Activated CD4-positive, alpha-beta T cell treated with anti-CD3 and anti-CD28 coated beads for 1 hour (primary cell): ENCODE results near the gene DDX47.
A peak's percentile ranks its signal among the peaks of the same experiment; 100 is the strongest.
"Not testable (repeated sequence)": the region's sequence is repeated elsewhere in the genome, so short reads cannot be mapped to it uniquely, and the experiment has no call there.

Experiments
- DNase-seq: peaks from one replicate; pipeline ENCODE4 v3.0.0-alpha.2; 2020

DDX47 gene

GRCh38 chr12:12798480-12798879, 14.7 kb upstream of the DDX47 start:
- no peak for DNase-seq

- DNase-seq = no peak
These were observed 13.8 kb upstream of the DDX47 start for GRCh38 chr12:12799163-12799920.

GRCh38 chr12:12800406-12801180, 12.6 kb upstream of the DDX47 start:
- DNase-seq = no peak

- not testable (repeated sequence) for DNase-seq
These were observed 11.5 kb upstream of the DDX47 start for GRCh38 chr12:12801656-12802055.

- peak; percentile 17 for DNase-seq
These were observed 10.0 kb upstream of the DDX47 start for GRCh38 chr12:12803186-12803585.

GRCh38 chr12:12804011-12804410, 9.1 kb upstream of the DDX47 start:
- no peak for DNase-seq

GRCh38 chr12:12804432-12804886, 8.7 kb upstream of the DDX47 start:
- no peak for DNase-seq

GRCh38 chr12:12806784-12807516, 6.2 kb upstream of the DDX47 start:
- no peak for DNase-seq

GRCh38 chr12:12807517-12807903, 5.6 kb upstream of the DDX47 start:
- not testable (repeated sequence) for DNase-seq

GRCh38 chr12:12807970-12808702, 5.0 kb upstream of the DDX47 start:
- DNase-seq = peak; percentile 38

- no peak for DNase-seq
These were observed 2.6 kb upstream of the DDX47 start for GRCh38 chr12:12810553-12811021.

- no peak for DNase-seq
These were observed 1.8 kb upstream of the DDX47 start for GRCh38 chr12:12811343-12811742.

GRCh38 chr12:12812174-12812573, 972 bp upstream of the DDX47 start:
- no peak for DNase-seq

GRCh38 chr12:12812618-12813119, 477 bp upstream of the DDX47 start:
- no peak for DNase-seq

GRCh38 chr12:12817616-12818015, 4.5 kb downstream of the DDX47 start:
- DNase-seq = no peak

- DNase-seq = no peak
These were observed 5.6 kb downstream of the DDX47 start for GRCh38 chr12:12818701-12819100.

- DNase-seq = no peak
These were observed 6.1 kb downstream of the DDX47 start for GRCh38 chr12:12819221-12819620.

- DNase-seq = no peak
These were observed 6.7 kb downstream of the DDX47 start for GRCh38 chr12:12819752-12820311.

GRCh38 chr12:12820376-12820775, 7.2 kb downstream of the DDX47 start:
- not testable (repeated sequence) for DNase-seq

GRCh38 chr12:12821975-12822374, 8.8 kb downstream of the DDX47 start:
- DNase-seq = no peak

- no peak for DNase-seq
These were observed 9.7 kb downstream of the DDX47 start for GRCh38 chr12:12822886-12823285.

GRCh38 chr12:12823300-12823699, 10.2 kb downstream of the DDX47 start:
- no peak for DNase-seq
